A549 (cell line): ENCODE data around the gene ZBTB25. TPM values are rescaled to one million over a fixed set of nuclear protein-coding genes. Genes with fewer than 3 reads are reported as not detected.

Source experiments
- ATAC-seq, 2 experiments: fragments of 200-7000 bp in 1 of 2; fragments of >200 bp in 1 of 2; cut with Nextera tagmentation in 1 of 2; cut with Tn5 transposase in 1 of 2; 3 replicates each; pipeline versions ENCODE4 v1.8.0 to v1.9.1; 2018 to 2020; ENCODE audit warnings: mild to moderate bottlenecking in 1 of 2, moderate library complexity in 1 of 2
- CTCF ChIA-PET: fragments of 300-600 bp; sonication (Branson Sonifier 250); formaldehyde crosslinking; extraction: SDS; loops from one replicate; lab custom pipeline; 2021; ENCODE audit warnings: antibody characterized with exemption, inconsistent platforms; lab: Yijun Ruan, JAX
- POLR2A ChIA-PET: fragments of 350-600 bp; formaldehyde crosslinking; extraction: SDS; loops from one replicate; lab custom pipeline; 2021; ENCODE audit warnings: antibody characterized with exemption, inconsistent platforms; lab: Yijun Ruan, JAX
- DNase-seq, 2 experiments: peaks; one replicate each; pipeline versions ENCODE4 v3.0.0 to v3.0.0-alpha.2; 2011 to 2016; ENCODE audit warnings: low read depth in 1 of 2, low spot score in 1 of 2
- FAIRE-seq: peaks from 2 replicates; lab custom pipeline; 2011; peaks lifted over from hg19 to GRCh38; lab: Jason Lieb, UNC
- H3K27ac ChIP-seq, 2 experiments: fragments of >200 bp; sonication (Bioruptor Twin); formaldehyde crosslinking; 3 replicates each; pipeline ENCODE4 v1.5.1; 2016 to 2017
- H3K4me1 ChIP-seq: fragments of >200 bp; sonication (Bioruptor Twin); formaldehyde crosslinking; 3 replicates; pipeline ENCODE4 v1.6.1; 2016
- H3K4me2 ChIP-seq: fragments of >200 bp; sonication (Bioruptor Twin); formaldehyde crosslinking; 3 replicates; pipeline ENCODE4 v1.6.1; 2016
- H3K4me3 ChIP-seq: fragments of >200 bp; sonication (Bioruptor Twin); formaldehyde crosslinking; 3 replicates; pipeline ENCODE4 v1.5.1; 2016
- H3K9me3 ChIP-seq: fragments of >200 bp; sonication (Bioruptor Twin); formaldehyde crosslinking; 3 replicates; pipeline ENCODE4 v1.6.1; 2016
- CBX2 ChIP-seq: fragments of 200-600 bp; sonication (generic); IDR thresholded peaks from 2 replicates; pipeline ENCODE4 v1.6.1; 2016; ENCODE audit warnings: low read depth, mild to moderate bottlenecking, borderline replicate concordance
- CBX8 ChIP-seq: fragments of 200-600 bp; sonication (generic); IDR thresholded peaks from 2 replicates; pipeline ENCODE4 v1.6.1; 2016
- EHF ChIP-seq: fragments of 250-450 bp; sonication (Bioruptor Pico); IDR thresholded peaks from 2 replicates; pipeline ENCODE4 v1.5.0; 2020; ENCODE audit warnings: mild to moderate bottlenecking
- EP300 ChIP-seq, 2 experiments: fragments of >200 bp; sonication (Bioruptor Twin); formaldehyde crosslinking; IDR thresholded peaks; 2 replicates in 1 of 2; 3 replicates in 1 of 2; pipeline ENCODE4 v1.6.1; 2016 to 2017
- FOSB ChIP-seq: fragments of 250-450 bp; sonication (Bioruptor Pico); IDR thresholded peaks from 2 replicates; pipeline ENCODE4 v1.5.0; 2020; ENCODE audit warnings: mild to moderate bottlenecking, moderate library complexity
- FOSL2 ChIP-seq, 2 experiments: fragments of 450-650 bp in 1 of 2; fragments of >200 bp in 1 of 2; sonication (Bioruptor Twin) in 1 of 2; formaldehyde crosslinking; IDR thresholded peaks; 2 replicates each; pipeline versions ENCODE4 v1.5.0 to v1.6.1; 2016 to 2020; ENCODE audit warnings: mild to moderate bottlenecking in 1 of 2, moderate library complexity in 1 of 2
- HOXA7 ChIP-seq: fragments of 250-450 bp; sonication (Bioruptor Pico); IDR thresholded peaks from 2 replicates; pipeline ENCODE4 v1.5.0; 2020; ENCODE audit warnings: mild to moderate bottlenecking, moderate library complexity
- HOXB13 ChIP-seq: fragments of 250-450 bp; sonication (Bioruptor Pico); IDR thresholded peaks from 2 replicates; pipeline ENCODE4 v1.5.0; 2020; ENCODE audit warnings: low read depth, mild to moderate bottlenecking, moderate library complexity
- HOXB5 ChIP-seq: fragments of 250-450 bp; sonication (Bioruptor Pico); IDR thresholded peaks from 2 replicates; pipeline ENCODE4 v1.5.0; 2020; ENCODE audit warnings: mild to moderate bottlenecking, moderate library complexity
- KDM1A ChIP-seq: fragments of 200-600 bp; sonication (generic); IDR thresholded peaks from 2 replicates; pipeline ENCODE4 v1.6.1; 2016; ENCODE audit warnings: low read depth, mild to moderate bottlenecking
- KDM5A ChIP-seq: fragments of 200-600 bp; sonication (generic); IDR thresholded peaks from 2 replicates; pipeline ENCODE4 v1.6.1; 2016; ENCODE audit warnings: antibody characterized with exemption, mild to moderate bottlenecking
- MAFK ChIP-seq: fragments of 450-650 bp; IDR thresholded peaks from 2 replicates; pipeline ENCODE4 v1.6.1; 2014; ENCODE audit not compliant: partially characterized antibody
- MAZ ChIP-seq: fragments of 150-350 bp; IDR thresholded peaks from 2 replicates; pipeline ENCODE4 v1.6.1; 2014; ENCODE audit warnings: antibody characterized with exemption, low read depth, low read length, borderline replicate concordance
- MYC ChIP-seq: IDR thresholded peaks from 2 replicates; pipeline ENCODE4 v1.6.1; 2012; ENCODE audit warnings: mild to moderate bottlenecking, inconsistent platforms, low read length, improper control_type of control experiment, borderline replicate concordance
- NFE2L2 ChIP-seq: fragments of 150-350 bp; conservative IDR thresholded peaks from 2 replicates; pipeline ENCODE4 v1.6.1; 2014; ENCODE audit warnings: low read length
- POLR2AphosphoS2 ChIP-seq: conservative IDR thresholded peaks from 2 replicates; pipeline ENCODE4 v1.6.1; 2012; ENCODE audit warnings: low read length, improper control_type of control experiment, inconsistent platforms
- RAD21 ChIP-seq, 2 experiments: fragments of >200 bp in 1 of 2; sonication (Bioruptor Twin) in 1 of 2; formaldehyde crosslinking in 1 of 2; IDR thresholded peaks in 1 of 2; conservative IDR thresholded peaks in 1 of 2; 2 replicates in 1 of 2; 3 replicates in 1 of 2; pipeline ENCODE4 v1.6.1; 2012 to 2018; ENCODE audit warnings: inconsistent platforms in 1 of 2
- RCOR1 ChIP-seq: fragments of 150-350 bp; IDR thresholded peaks from 2 replicates; pipeline ENCODE4 v1.6.1; 2014; ENCODE audit warnings: antibody characterized with exemption, low read length, low read depth
- SREBF2 ChIP-seq: fragments of 450-650 bp; IDR thresholded peaks from 2 replicates; pipeline ENCODE4 v1.6.1; 2014; ENCODE audit warnings: mild to moderate bottlenecking, moderate library complexity
- TP53 ChIP-seq: fragments of 250-450 bp; sonication (Bioruptor Pico); IDR thresholded peaks from 2 replicates; pipeline ENCODE4 v1.5.0; 2021; ENCODE audit warnings: mild to moderate bottlenecking, moderate library complexity
- ZNF302 ChIP-seq: fragments of 250-450 bp; sonication (Bioruptor Pico); IDR thresholded peaks from 2 replicates; pipeline ENCODE4 v1.9.0; 2021; ENCODE audit warnings: inconsistent platforms, mild to moderate bottlenecking, moderate library complexity
- ZSCAN20 ChIP-seq: fragments of 250-450 bp; sonication (Bioruptor Pico); IDR thresholded peaks from 2 replicates; pipeline ENCODE4 v1.8.0; 2022; ENCODE audit warnings: mild to moderate bottlenecking, moderate library complexity
- WGBS: methylation state at CpG from one replicate; pipeline ENCODE4 v1.1.6; 2017; ENCODE audit errors: missing lambda C conversion rate; 5-methylcytosine and 5-hydroxymethylcytosine counted together
- polyA plus RNA-seq, 4 experiments: library from polyadenylated mRNA; depleted of rRNA in 3 of 4; stranded (reverse); fragments of >200 nt; fragmentation: RNase III in 1 of 4; extraction: RNeasy Plus Mini Kit Qiagen cat#74134 plus additional on column Dnase treatment in 1 of 4; gene quantifications; 2 replicates in 3 of 4; 3 replicates in 1 of 4; pipeline ENCODE4 v1.2.3, GENCODE V29; 2011 to 2017
- TF ChIP-seq, protein P1 (sequence below): IDR thresholded peaks from 2 replicates; pipeline ENCODE4 v1.6.1; 2012
- TF ChIP-seq, protein P2 (sequence below): IDR thresholded peaks from 2 replicates; pipeline ENCODE4 v1.6.1; 2012; ENCODE audit warnings: low read depth, borderline replicate concordance
- TF ChIP-seq, protein P3 (sequence below): fragments of 450-650 bp; IDR thresholded peaks from 2 replicates; pipeline ENCODE4 v1.6.1; 2014; ENCODE audit warnings: antibody characterized with exemption
- TF ChIP-seq, protein P4 (sequence below): fragments of >200 bp; sonication (Bioruptor Twin); formaldehyde crosslinking; IDR thresholded peaks from 3 replicates; pipeline ENCODE4 v1.6.1; 2016

The ZBTB25 gene
- polyA plus RNA-seq, 2 of the 4 experiments (the other 2 are of a cell fraction), result 5.4 to 15.0 TPM

DNA sequence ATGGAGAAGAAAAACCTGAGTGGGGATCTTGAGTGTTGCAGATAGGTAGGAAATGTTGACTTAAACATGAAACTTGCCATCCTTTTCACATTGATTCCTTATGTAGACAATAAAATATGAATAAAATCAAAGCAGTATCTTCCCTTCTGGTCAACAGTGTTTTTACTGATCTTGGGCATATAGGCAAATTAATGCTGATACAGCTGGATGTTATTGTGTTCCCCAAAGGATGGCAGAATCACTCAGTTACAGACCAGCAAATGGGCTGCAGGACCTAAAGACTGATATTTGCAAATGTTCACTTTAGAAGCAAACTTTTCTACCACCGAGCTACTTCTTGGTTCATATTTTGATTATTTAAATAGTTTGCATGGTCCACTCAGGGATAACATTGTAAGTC is 81.6 kb downstream of the ZBTB25 start:
- Histone ChIP-seq H3K4me1 (peaks cover 10% of the 10 kb centered on the region; the same call in 2 of the 3 replicates), H3K27ac (no peak overlapping the region), H3K9me3 (no peaks in the 10 kb centered on the region), H3K4me3 (no peak overlapping the region), H3K4me2 (no peak overlapping the region)
- no peak for ATAC-seq
- CTCF ChIA-PET, result interaction anchor here (1.0 to 4.6 kb wide), 2 partner anchors 8 to 17 kb away, joined by 3 to 60 read pairs; no protein-coding TSS in a partner anchor
- POLR2A ChIA-PET, result no interaction called here
- DNase-seq, result no peak
- FAIRE-seq, result no peak
- TF ChIP-seq TP53 (CRISPR knock-in tag) (no peak), MAFK (peak; percentile 65)
- WGBS, result 100% methylated on average over 1 of the region's 1 CpG

DNA sequence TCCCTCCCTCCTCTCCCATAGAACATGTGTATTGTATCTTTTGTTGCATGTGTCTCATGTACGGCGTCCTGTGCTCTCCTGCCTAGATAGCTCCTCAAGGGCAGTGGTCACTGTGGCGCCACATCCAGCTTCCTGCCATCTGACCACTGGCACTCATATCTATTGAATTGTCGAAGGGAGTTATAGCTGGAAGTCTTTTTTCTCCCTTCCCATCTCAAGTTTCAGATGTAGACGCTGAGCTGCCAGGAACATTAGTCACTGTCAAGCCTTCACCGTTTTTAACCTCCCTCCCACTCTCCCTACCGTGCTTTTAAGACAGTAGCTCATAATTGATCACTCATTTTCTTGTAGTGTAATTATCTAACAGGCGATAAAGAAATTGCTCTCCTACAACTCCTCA is 82.5 kb downstream of the ZBTB25 start:
- TF ChIP-seq HOXB5 (peak; percentile 76; the same call in 1 of the 2 replicates), EHF (CRISPR knock-in tag) (no peak), MAZ (no peak), EP300 (IDR thresholded peaks at IDR 0.05) (no peak)
- peak overlapping the region in 1 of 2 experiments; percentile 40; a peak in 2 of 6 replicates for H3K27ac ChIP-seq
- H3K9me3 ChIP-seq, result no peaks in the 10 kb centered on the region
- H3K4me2 ChIP-seq, result 0 out of 3 replicates have a peak overlapping the region, but pooled peaks have one; percentile 3
- DNase-seq, result peak in 1 of 2 experiments; percentile 4
- H3K4me1 ChIP-seq, result peaks cover 15% of the 10 kb centered on the region; the same call in 2 of the 3 replicates
- peak; percentile 50 to 66; a peak in 4 of 6 replicates for ATAC-seq
- 50% methylated on average over 8 of the region's 8 CpGs for WGBS
- H3K4me3 ChIP-seq, result no peak overlapping the region
- POLR2A ChIA-PET, result interaction anchor here (0.7 kb wide), 1 partner anchor 119 kb away, joined by 3 read pairs; the partner anchor contains the start of gene HSPA2
- no peak for FAIRE-seq
- CTCF ChIA-PET, result interaction anchor here (0.8 to 4.6 kb wide), 6 partner anchors 9 to 78 kb away, joined by 3 to 60 read pairs (median 3); no protein-coding TSS in a partner anchor

DNA sequence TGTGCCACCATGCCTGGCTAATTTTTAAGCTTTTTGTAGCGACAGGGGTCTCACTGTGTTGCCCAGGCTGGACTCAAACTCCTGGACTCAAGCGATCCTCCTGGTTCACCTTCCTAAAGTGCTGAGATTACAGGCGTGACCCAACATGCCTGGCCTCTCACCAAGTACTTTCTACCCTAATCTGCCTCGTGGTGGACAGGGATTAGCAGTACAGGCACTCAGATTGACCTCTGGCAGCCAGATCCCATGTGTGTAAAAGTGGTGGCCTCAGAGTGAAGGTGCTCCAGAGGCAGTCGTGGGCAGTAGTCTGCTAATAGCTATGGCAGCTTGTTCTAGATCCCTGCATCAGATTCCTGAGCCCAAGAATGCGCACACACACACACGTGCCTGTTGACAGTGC is 84.6 kb downstream of the ZBTB25 start:
- no peak for TF ChIP-seq POLR2AphosphoS2
- TF ChIP-seq RCOR1, result no peak
- TF ChIP-seq CBX8, result no peak
- TF ChIP-seq, protein P1, sequence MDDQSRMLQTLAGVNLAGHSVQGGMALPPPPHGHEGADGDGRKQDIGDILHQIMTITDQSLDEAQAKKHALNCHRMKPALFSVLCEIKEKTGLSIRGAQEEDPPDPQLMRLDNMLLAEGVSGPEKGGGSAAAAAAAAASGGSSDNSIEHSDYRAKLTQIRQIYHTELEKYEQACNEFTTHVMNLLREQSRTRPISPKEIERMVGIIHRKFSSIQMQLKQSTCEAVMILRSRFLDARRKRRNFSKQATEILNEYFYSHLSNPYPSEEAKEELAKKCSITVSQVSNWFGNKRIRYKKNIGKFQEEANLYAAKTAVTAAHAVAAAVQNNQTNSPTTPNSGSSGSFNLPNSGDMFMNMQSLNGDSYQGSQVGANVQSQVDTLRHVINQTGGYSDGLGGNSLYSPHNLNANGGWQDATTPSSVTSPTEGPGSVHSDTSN, result no peak
- TF ChIP-seq EP300 (IDR thresholded peaks at IDR 0.05), result no peak
- no peak for TF ChIP-seq CBX2
- 87% methylated on average over 7 of the region's 7 CpGs for WGBS
- POLR2A ChIA-PET, result no interaction called here
- DNase-seq (no peak), ATAC-seq (no peak), FAIRE-seq (no peak)
- Histone ChIP-seq H3K4me2 (no peak overlapping the region), H3K27ac (peak overlapping the region in 1 of 2 experiments; percentile 27; a peak in 2 of 6 replicates), H3K4me3 (no peak overlapping the region), H3K4me1 (peaks cover 15% of the 10 kb centered on the region; the same call in 2 of the 3 replicates), H3K9me3 (no peaks in the 10 kb centered on the region)
- CTCF ChIA-PET, result interaction anchor here (1.0 to 4.6 kb wide), 3 partner anchors 11 to 30 kb away, joined by 3 to 60 read pairs (median 4); no protein-coding TSS in a partner anchor

DNA sequence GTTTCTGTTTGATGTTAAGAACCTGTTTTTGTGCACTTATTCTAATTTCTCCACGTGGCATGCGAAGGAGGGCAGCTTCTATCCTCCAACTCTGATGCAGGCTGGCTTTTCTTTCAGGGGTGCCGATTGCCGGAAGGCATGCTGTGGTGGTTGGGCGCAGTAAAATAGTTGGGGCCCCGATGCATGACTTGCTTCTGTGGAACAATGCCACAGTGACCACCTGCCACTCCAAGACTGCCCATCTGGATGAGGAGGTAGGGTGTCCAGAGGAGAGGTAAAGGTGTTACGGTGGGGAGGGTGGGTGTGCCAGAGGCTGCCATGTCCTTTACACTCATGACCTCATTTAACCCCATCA is 85.9 kb downstream of the ZBTB25 start:
- ATAC-seq, result no peak

More for the DNA sequence above, 85.9 kb downstream of the ZBTB25 start:
- Histone ChIP-seq H3K4me3 (no peak overlapping the region), H3K4me1 (peaks cover 15% of the 10 kb centered on the region; the same call in 2 of the 3 replicates), H3K9me3 (no peaks in the 10 kb centered on the region)
- ChIA-PET CTCF (interaction anchor here (1.3 to 4.6 kb wide), 4 partner anchors 12 to 73 kb away, joined by 4 to 60 read pairs (median 12); no protein-coding TSS in a partner anchor), POLR2A (no interaction called here)
- DNase-seq (no peak), FAIRE-seq (no peak)
- WGBS, result 94% methylated on average over 7 of the region's 7 CpGs
- no peak for TF ChIP-seq RAD21 (conservative IDR thresholded peaks at IDR 0.05 in 1 of 2, IDR thresholded peaks at IDR 0.05 in 1 of 2)
- TF ChIP-seq, protein P2, sequence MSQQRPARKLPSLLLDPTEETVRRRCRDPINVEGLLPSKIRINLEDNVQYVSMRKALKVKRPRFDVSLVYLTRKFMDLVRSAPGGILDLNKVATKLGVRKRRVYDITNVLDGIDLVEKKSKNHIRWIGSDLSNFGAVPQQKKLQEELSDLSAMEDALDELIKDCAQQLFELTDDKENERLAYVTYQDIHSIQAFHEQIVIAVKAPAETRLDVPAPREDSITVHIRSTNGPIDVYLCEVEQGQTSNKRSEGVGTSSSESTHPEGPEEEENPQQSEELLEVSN, result no peak
- no peak for TF ChIP-seq FOSB (CRISPR knock-in tag)
- no peak for TF ChIP-seq ZSCAN20
- no peak for TF ChIP-seq HOXA7 (CRISPR knock-in tag)
- TF ChIP-seq, protein P3, sequence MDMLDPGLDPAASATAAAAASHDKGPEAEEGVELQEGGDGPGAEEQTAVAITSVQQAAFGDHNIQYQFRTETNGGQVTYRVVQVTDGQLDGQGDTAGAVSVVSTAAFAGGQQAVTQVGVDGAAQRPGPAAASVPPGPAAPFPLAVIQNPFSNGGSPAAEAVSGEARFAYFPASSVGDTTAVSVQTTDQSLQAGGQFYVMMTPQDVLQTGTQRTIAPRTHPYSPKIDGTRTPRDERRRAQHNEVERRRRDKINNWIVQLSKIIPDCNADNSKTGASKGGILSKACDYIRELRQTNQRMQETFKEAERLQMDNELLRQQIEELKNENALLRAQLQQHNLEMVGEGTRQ, result no peak
- TF ChIP-seq HOXB13 (CRISPR knock-in tag), result no peak
- TF ChIP-seq, protein P4, sequence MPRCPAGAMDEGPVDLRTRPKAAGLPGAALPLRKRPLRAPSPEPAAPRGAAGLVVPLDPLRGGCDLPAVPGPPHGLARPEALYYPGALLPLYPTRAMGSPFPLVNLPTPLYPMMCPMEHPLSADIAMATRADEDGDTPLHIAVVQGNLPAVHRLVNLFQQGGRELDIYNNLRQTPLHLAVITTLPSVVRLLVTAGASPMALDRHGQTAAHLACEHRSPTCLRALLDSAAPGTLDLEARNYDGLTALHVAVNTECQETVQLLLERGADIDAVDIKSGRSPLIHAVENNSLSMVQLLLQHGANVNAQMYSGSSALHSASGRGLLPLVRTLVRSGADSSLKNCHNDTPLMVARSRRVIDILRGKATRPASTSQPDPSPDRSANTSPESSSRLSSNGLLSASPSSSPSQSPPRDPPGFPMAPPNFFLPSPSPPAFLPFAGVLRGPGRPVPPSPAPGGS, result no peak
- no peak for TF ChIP-seq NFE2L2
- TF ChIP-seq ZNF302 (CRISPR knock-in tag), result no peak
- no peak for TF ChIP-seq MYC
- no peak for TF ChIP-seq SREBF2
- no peak for TF ChIP-seq FOSL2 (IDR thresholded peaks at IDR 0.05)
- TF ChIP-seq FOSL2 (CRISPR knock-in tag; IDR thresholded peaks at IDR 0.05), result no peak
- no peak for TF ChIP-seq EP300 (IDR thresholded peaks at IDR 0.05)
- TF ChIP-seq KDM1A, result no peak
- TF ChIP-seq KDM5A, result no peak
- TF ChIP-seq, all 56 proteins: peak for 0
- H3K4me2 ChIP-seq, result no peak overlapping the region
- no peak overlapping the region for H3K27ac ChIP-seq
